Spinal cord (tissue), 10 donors: Measurements from ENCODE around the gene PLBD1. TPM values are rescaled to one million over a fixed set of nuclear protein-coding genes. Genes with fewer than 3 reads are reported as not detected.

Experiments used
- DNase-seq, 6 donors: peaks; one replicate each; pipeline versions ENCODE4 v3.0.0 to v3.0.0-alpha.2; 2013 to 2015; ENCODE audit warnings: low spot score in 6 of 6, low read depth in 4 of 6
- H3K27ac ChIP-seq: one replicate; pipeline ENCODE4 v1.5.1; 2013; ENCODE audit warnings: low read depth, low read length, control low read depth
- H3K27me3 ChIP-seq: one replicate; pipeline ENCODE4 v1.6.1; 2013; ENCODE audit warnings: low read length; ENCODE audit not compliant: control insufficient read depth, insufficient read depth
- H3K36me3 ChIP-seq: one replicate; pipeline ENCODE4 v1.6.1; 2013; ENCODE audit warnings: low read length; ENCODE audit not compliant: control insufficient read depth, insufficient read depth
- H3K4me1 ChIP-seq: one replicate; pipeline ENCODE4 v1.6.1; 2013; ENCODE audit warnings: low read length; ENCODE audit not compliant: control insufficient read depth, insufficient read depth
- H3K4me3 ChIP-seq: one replicate; pipeline ENCODE4 v1.5.1; 2013; ENCODE audit warnings: low read depth, low read length, control low read depth
- H3K9me3 ChIP-seq: one replicate; pipeline ENCODE4 v1.6.1; 2013; ENCODE audit warnings: low read length; ENCODE audit not compliant: control insufficient read depth, insufficient read depth
- WGBS: methylation state at CpG from one replicate; pipeline ENCODE4 v1.1.5; 2013; ENCODE audit warnings: missing lambda C conversion rate; ENCODE audit not compliant: insufficient coverage; 5-methylcytosine and 5-hydroxymethylcytosine counted together
- polyA plus RNA-seq, 2 donors: library from polyadenylated mRNA; unstranded; fragments of 120-200 nt; gene quantifications; one replicate each; pipeline ENCODE4 v1.2.1, GENCODE V29; 2013; ENCODE audit not compliant: insufficient read length in 2 of 2
- small RNA-seq: library from RNA; depleted of rRNA; stranded (forward); fragments of <200 nt; gene quantifications from one replicate; pipeline ENCODE3, GENCODE V24; 2014; ENCODE audit warnings: low replicate concordance
- total RNA-seq, 2 donors: library from RNA; depleted of rRNA in 1 of 2; stranded (reverse); fragments of 120-200 nt in 1 of 2; fragments of >200 nt in 1 of 2; gene quantifications; one replicate each; pipeline versions ENCODE4 v1.2.3 to v1.2.4, GENCODE V29; 2013 to 2014
- donor health status: healthy.

Gene PLBD1
- total and polyA plus RNA-seq, 4 donors = 4.1 to 50.7 (median 17.9) TPM

DNA sequence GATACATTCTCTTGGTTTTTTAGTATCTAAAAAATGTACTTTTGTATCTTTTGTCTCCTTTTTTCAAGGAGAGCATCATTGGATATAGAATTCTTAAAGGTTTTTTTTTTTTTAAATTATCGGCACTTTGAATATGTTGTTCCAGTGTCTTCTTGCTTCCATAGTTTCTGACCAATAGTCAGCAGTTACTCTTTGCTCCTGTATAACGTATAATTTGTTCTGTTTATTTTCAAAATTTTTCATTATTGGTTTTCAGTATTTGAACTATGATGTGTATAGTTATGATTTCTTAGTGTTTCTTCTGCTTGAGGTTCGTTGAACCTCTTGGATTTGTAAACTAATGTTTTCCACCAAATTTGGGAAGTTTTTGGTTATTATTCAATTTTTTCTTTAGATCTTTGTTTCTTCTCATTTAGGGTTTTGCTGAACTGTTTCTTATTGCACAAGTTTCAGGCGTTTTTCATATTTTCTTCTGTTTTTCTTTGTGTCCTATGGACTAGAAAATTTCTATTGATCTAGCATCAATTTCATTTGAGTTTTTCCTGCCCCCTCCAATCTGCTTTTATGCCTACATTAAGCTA lies 93.9 kb downstream of the PLBD1 start:
- no CpG with 5 or more reads among the region's 4 CpGs for WGBS
- no peaks in the 10 kb centered on the region for H3K4me1 ChIP-seq
- peak in 2 of 6 donors; percentile 23 to 31 for DNase-seq
- H3K4me3 ChIP-seq = no peak overlapping the region
- no peaks in the 10 kb centered on the region for H3K27me3 ChIP-seq
- peaks cover 24% of the 10 kb centered on the region for H3K9me3 ChIP-seq
- no peak overlapping the region for H3K27ac ChIP-seq
- H3K36me3 ChIP-seq = peaks cover 7% of the 10 kb centered on the region

DNA sequence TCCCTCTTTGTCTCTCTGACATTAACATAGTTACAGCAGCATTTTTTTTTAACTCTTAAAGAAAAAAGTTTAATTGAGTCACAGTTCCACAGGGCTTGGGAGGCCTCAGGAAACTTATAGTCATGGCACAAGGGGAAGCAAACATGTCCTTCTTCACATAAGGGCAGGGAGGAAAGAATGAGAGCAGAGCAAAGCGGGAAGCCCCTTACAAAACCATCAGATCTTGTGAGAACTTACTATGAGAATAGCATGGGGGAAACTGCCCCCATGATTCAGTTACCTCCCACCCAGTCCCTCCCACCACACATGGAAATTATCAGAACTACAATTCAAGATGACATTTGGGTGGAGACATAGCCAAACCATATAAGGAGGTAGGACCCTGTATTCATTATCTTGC lies 96.2 kb downstream of the PLBD1 start:
- Histone ChIP-seq H3K36me3 (peaks cover 11% of the 10 kb centered on the region), H3K4me3 (no peak overlapping the region), H3K27me3 (no peaks in the 10 kb centered on the region), H3K27ac (no peak overlapping the region), H3K4me1 (no peaks in the 10 kb centered on the region), H3K9me3 (peaks cover 24% of the 10 kb centered on the region)
- WGBS = no CpG with 5 or more reads among the region's 1 CpG
- no peak for DNase-seq

- no peak for DNase-seq
- Histone ChIP-seq H3K27ac (no peak overlapping the region), H3K4me3 (no peak overlapping the region), H3K9me3 (no peaks in the 10 kb centered on the region), H3K36me3 (peaks cover 16% of the 10 kb centered on the region), H3K4me1 (peaks cover 2% of the 10 kb centered on the region), H3K27me3 (no peaks in the 10 kb centered on the region)
- WGBS = 86% methylated on average over 2 of the region's 5 CpGs
Measured at GRCh38 chr12:14460212-14460841, 107.4 kb downstream of the PLBD1 start.

- H3K27ac ChIP-seq = no peak overlapping the region
- H3K4me3 ChIP-seq = no peak overlapping the region
- peaks cover 20% of the 10 kb centered on the region for H3K36me3 ChIP-seq
- H3K4me1 ChIP-seq = no peaks in the 10 kb centered on the region
- WGBS = 56% methylated on average over 1 of the region's 2 CpGs
- peak in 2 of 6 donors; percentile 6 to 17 for DNase-seq
- no peaks in the 10 kb centered on the region for H3K9me3 ChIP-seq
- H3K27me3 ChIP-seq = no peaks in the 10 kb centered on the region
Measured at GRCh38 chr12:14454098-14454907, 113.4 kb downstream of the PLBD1 start.

Small RNAs within 50 kb of the gene (small RNA-seq; reads per million reads assigned to genes)
- gene RN7SKP134 = 0.06 reads per million

Other genes with a start within 250 kb of the PLBD1 start
- 10 to 100 TPM; 53.6 to 73.5 TPM for gene ATF7IP, start 202.2 kb downstream of the PLBD1 start, total RNA-seq
- 10 to 100 TPM; 42.3 to 55.5 TPM for gene ATF7IP, start 202.2 kb downstream of the PLBD1 start, polyA plus RNA-seq
- gene GUCY2C, start 128.7 kb upstream of the PLBD1 start, total RNA-seq = under 1 TPM in 1 of 2 donors, not detected in 1; 0.10 TPM
- under 1 TPM; 0.16 to 0.27 TPM for gene GUCY2C, start 128.7 kb upstream of the PLBD1 start, polyA plus RNA-seq
- 10 to 100 TPM; 19.3 to 32.7 TPM for gene WBP11, start 235.6 kb upstream of the PLBD1 start, total RNA-seq
- 10 to 100 TPM; 68.8 to 86.2 TPM for gene WBP11, start 235.6 kb upstream of the PLBD1 start, polyA plus RNA-seq
- gene C12orf60, start 235.8 kb upstream of the PLBD1 start, total RNA-seq = 1 to 10 TPM; 3.7 to 7.2 TPM
- gene C12orf60, start 235.8 kb upstream of the PLBD1 start, polyA plus RNA-seq = 1 to 10 TPM; 2.8 to 3.6 TPM
- 1 to 10 TPM; 5.0 to 7.4 TPM for gene SMCO3, start 246.3 kb upstream of the PLBD1 start, total RNA-seq
- gene SMCO3, start 246.3 kb upstream of the PLBD1 start, polyA plus RNA-seq = 1 to 10 TPM in 1 of 2 donors, under 1 TPM in 1; 0.44 to 1.2 TPM